T-helper 22 cell (primary cell): Measurements from ENCODE around the gene CYP39A1.
"Not testable (repeated sequence)": the region's sequence is repeated elsewhere in the genome, so short reads cannot be mapped to it uniquely, and the experiment has no call there.

Experiments used
- DNase-seq: peaks from one replicate; pipeline ENCODE4 v3.0.0-alpha.2; 2020; ENCODE audit warnings: low read depth

CYP39A1 gene

DNA sequence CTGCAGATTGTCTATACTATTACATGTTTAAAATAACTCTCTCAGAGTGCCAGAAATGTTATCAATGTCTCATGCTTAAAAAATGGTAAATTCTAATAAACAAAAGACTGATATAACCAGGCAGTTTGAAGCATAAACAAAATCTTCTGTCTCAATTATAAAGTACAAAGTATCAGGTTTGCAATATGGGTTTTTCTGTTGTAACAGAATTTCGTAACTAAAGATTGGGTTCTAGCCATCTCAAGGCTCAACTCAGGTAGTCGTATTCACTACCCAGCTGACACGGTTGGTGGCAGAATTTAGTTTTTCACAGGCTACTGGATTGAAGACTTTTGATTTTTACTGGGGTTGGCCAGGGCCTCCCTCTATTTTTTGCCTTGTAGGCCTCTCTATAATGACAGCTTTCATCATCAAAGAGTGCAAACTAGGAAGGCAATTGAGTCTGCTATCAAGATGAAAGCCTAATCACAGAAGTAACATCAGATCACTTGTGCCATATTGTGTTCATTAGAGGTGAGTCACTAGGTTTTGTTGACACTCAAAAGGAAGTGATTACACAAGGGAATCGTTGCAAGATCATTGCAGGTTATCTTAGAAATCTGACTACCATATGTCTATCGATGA is 3.6 kb downstream of the CYP39A1 start:
- DNase-seq = no peak

DNA sequence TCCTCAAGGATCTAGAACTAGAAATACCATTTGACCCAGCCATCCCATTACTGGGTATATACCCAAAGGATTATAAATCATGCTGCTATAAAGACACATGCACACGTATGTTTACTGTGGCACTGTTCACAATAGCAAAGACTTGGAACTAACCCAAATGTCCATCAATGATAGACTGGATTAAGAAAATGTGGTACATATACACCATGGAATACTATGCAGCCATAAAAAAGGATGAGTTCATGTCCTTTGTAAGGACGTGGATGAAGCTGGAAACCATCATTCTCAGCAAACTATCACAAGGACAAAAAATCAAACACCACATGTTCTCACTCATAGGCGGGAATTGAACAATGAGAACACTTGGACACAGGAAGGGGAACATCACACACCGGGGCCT is 4.5 kb downstream of the CYP39A1 start:
- not testable (repeated sequence) for DNase-seq

DNA sequence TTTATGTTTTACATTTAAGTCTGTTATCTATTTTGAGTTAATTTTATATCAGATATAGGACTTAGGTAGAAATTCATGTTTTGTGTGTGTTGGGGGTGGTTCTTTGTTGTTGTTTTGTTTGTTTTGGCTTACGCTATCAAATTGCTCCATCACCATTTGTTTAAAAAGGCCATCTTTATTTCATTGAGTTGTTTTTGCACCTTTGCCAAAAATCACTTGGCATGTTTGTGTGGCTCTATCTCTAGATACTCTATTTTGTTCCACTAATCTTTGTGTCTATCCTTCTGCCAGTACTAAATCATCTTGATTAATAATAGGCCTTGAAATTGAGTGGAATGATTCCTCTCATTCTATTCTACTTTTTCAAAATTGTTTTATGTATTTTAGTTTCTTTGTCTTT is 7.4 kb downstream of the CYP39A1 start:
- no peak for DNase-seq

DNA sequence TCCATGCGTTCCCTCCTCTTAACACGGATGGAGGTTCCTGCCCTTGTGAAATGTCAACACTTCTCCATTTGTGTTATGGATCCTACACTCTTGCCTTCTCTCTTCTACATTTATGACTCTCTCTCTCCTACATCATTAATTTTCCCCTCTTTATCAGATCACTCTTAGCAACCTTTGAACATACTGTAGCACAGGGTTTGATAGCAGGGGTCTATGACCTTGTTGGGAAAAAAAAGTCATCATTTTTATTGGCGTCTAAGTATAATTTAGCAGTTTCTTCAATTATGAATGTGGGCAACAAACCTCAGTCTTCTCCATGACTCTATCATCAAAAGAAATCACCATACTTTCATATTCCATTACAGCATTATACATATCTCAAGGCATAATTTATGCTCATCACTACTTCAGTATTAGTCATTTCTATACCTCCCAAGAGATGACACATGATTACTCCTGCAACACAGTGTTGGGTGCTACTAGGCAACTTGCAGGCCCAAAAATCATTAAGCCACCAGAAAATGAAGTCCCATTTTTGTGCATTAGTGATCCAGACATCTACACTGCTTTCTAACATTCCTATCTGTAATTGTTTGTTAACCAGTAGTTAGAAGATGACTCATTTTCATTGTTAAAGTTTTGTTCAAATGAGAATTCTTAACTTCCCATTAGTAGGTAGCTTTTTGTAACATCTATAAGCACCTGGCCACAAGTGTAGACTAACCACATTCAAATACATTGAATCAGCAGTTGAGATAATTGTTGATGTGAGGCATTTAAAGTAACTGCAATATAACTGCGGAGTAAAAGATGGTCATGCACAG is 9.5 kb downstream of the CYP39A1 start:
- DNase-seq = no peak

DNA sequence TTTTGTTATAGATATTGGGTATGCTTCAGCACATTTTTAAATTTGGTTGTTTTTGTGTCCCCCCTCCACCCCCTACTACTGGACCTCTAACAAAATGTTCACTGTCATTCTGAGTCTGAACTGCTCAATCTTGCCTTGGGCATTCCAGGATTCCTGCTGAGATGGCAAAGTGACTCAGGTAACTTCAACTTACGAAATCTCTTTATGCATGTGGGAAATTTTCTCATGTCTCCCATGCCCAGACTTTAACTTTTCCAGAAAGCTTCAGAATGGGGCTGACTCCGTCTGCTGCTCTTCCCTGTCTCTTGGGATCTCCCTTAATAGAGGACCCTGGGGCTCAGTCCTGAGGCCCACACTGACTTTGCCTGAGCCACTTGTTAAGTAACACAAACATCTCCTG is 14.0 kb downstream of the CYP39A1 start:
- DNase-seq = no peak

DNA sequence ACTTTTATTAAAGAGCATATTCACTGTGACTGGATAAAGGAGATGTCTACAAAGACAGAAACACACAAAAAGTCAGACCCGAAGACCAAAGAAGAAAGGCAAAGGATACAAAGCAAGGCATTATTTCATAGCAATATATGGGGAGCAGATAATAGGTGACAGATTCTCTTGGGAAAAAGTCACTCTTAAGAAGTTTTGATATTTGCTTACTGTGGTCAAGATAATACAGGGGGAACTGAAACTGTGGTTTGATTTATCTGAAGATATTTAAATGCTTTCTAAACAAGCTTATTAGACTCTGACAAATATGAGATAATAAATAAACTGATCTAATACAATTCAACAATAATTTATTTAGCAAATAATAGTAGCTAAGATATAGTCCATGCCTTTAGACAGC is 14.7 kb downstream of the CYP39A1 start:
- no peak for DNase-seq

DNA sequence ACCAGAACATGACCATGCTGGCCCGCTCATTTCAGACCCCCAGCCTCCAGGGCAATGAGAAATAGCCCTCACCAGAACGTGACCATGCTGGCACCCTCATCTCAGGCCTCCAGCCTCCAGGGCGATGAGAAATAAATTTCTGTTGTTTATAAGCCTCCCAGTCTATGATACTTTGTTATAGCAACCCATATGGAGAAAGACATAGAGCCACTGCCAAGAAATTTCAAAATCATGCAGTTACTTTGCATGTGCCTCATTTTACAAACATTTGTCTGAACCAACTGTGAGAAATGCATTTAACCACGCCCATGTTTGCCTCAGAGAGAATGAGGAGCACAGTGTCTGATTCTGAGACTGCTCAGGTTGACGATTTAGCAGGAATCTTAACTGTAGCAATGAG is 15.5 kb downstream of the CYP39A1 start:
- no peak for DNase-seq

DNA sequence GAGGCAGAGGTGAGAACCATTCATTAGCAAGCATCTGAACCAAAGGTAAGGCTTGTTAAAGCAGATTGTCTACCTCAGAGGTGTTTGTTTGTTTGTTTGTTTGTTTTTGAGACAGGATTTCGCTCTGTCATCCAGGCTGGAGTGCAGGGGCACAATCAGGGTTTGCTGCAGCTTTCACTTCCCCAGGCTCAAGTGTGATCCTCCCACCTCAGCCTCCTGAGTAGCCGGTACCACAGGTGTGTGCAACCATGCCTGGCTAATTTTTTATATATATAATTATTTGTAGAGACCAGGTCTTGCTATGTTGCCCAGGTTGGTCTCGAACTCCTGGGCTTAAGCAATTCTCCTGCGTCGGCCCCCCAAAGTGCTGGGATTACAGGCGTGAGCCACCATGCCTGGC is 17.2 kb downstream of the CYP39A1 start:
- no peak for DNase-seq

DNA sequence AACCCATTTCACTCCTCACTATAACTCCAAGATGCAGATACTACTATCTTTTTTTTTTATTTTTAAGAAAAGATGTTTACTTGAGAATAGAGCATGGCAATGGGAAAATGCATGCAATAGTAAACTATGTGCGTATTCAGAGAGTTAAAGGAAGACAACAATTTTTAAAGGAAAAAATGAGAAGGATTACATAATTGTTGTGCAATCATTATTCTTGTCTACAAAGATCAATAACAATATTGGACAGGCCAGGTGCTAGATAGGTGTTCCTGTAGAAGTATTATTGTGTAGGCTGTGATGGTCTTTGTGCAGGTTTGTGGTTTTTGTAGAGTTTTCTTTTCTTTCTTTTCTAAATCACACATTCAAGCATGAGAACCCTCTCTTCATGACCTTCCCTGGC is 20.6 kb downstream of the CYP39A1 start:
- no peak for DNase-seq

DNA sequence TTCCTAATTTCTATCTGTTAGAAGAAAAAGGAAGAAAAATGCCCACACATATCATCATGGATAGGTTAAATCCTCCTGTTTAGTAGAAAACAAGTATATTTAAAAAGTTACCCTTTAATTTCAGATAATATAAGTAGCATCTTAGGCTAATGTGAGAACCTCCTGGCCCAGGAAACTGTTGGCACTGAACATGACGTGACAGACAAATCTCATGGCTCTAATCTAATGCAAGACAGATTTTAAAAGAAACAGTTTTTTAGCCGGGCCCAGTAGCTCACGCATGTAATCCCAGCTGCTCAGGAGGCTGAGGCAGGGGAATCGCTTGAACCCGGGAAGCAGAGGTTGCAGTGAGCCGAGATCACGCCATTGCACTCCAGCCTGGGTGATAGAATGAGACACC is 22.9 kb downstream of the CYP39A1 start:
- DNase-seq = no peak

DNA sequence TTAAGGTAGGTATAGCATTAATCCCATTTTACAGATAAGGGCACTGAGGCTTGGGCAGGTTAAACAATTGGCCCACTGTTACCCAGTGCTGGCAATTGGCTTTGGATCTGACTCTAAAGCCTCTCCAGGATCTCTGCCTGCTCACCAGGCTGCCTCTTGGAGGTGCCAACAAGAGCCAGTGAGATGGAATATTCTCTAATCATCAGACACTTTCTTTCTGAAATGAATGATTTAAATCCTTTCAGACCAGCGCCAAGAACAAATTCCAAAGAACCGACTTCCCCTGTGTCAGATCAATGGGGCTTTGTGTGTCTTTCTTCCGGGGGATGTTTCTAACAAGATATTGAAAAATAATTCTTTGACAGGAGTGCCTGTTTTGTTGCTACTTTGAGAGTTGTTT is 23.6 kb downstream of the CYP39A1 start:
- no peak for DNase-seq

DNA sequence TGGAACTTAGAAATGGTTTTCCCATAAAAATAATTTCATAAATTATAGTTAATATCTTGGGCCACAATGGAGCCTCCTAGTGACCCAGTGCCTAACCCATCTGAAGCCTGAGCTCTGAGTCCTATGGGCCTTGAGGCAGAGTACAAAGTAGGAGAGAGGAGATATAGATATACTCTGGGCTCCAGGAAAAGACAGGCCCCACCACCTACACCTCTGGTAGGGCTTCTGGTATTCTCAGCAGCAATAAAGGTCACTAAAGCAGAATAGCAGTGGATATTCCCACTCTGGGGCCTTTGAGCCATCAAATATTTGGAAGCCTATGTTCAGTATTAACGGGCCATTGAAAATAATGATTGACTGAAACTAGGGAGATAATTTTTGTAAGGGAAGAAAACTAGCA is 24.1 kb downstream of the CYP39A1 start:
- DNase-seq = no peak

DNA sequence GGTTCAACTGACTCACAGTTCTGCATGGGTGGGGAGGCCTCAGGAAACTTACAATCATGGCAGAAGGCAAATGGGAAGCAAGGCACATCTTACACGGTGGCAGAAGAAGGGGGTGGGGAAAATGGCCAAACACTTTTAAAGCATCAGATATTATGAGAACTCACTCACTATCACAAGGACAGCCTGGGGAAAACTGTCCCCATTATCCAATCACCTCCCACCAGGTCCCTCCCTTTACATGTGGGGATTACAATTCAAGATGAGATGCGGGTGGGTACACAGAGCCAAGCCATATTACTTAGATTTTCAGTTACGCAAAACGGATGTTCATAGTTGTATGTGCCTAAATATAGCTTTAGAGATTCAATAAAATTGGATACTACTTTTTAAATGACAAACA is 25.6 kb downstream of the CYP39A1 start:
- no peak for DNase-seq

DNA sequence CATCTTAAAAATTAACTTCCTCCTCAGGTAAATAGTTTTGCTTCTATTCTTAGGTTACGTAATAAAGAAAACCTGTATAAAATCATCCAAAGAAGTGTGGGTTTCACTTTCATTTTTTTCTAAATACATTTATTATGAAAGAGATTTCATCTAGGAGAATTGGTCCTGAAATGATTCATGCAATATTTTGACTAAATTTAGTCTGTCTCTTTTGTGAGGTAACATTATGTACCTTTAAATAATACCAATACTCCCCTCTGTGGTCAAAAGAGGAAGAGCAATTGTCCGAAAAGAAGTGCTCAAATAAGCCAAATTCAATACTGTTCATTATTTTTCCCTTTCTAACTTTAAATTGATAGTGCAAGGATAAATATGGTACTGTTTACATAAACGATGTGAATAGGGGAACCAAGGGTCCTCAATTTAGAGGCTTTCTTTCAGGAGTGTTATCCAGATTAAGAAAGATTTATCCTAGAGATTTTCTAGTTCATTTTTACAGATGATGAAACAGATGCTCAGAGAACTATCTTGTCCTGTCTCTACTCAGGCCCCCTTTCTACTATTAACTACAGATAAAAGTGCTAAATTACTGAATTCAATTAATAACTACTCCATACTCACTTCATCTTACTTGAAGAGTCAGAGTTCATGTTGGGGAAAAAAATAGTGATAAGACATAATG is 26.2 kb downstream of the CYP39A1 start:
- no peak for DNase-seq

DNA sequence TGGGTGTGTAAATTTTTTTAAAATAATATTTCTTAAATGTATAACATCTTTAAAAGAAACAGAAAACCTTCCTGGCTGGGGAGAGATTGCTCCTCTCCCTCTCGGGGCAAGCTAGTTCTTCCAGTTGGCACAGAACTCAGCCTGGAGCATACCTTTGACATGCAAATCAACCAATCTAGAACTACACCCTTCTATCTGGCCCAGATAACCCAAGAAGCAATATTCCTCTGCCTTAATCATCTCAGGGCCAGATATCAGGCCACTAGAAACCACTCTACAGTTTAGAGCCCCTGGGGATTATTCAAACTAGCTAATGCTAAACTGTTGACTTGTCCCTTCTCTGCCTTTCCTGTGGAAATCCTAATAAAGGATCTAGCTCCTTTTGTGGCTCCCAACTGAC is 33.9 kb downstream of the CYP39A1 start:
- DNase-seq = no peak

DNA sequence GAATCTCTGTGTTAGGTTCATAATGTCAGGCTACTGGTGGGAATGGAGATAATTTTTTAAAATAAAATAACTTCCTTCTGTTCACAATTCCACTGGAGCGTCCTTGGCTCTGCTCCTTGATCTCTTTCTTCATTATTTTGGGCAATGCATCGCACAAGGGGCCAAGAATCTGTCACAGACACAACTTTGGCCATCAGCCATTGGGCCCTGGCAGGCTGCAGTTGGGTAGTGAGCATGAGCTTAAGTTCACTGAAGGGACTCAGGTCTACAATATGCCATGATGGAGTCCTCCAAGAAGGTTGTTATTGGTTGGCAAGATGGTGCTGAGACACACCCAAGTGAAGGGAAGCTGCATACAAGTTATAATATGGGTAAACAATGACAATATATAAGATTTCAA is 40.0 kb downstream of the CYP39A1 start:
- no peak for DNase-seq

DNA sequence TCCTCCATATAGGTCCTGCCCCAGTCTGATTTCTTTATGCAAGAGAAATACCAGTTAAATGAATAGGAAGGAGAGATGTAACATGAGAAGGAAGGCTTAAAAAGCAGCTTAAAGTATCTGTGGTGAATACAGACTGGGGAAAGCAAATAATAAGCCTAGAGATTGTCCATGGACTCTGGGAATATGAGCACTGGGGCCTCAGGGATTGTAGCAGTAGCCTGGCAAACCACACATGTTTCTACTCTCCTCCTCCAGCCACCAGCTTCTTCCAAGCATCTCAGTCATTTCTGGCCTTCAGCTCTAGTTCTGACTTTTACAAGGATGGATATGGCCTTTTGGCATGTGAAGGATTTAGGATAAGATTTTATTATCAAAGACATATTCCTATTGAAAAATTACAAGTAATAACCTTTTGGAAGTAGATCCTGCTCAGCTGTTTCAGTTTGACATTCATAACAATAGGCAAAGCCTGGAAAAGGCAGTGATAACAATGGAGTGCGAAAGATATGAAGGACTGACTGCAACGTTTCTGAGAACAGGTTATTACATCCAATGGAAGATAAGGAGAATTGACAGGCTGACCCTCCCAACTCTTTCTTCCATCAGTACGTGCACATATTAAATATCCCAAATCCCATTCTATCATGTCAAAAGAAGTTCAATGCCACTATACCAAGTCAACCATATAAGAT is 41.6 kb downstream of the CYP39A1 start:
- no peak for DNase-seq

DNA sequence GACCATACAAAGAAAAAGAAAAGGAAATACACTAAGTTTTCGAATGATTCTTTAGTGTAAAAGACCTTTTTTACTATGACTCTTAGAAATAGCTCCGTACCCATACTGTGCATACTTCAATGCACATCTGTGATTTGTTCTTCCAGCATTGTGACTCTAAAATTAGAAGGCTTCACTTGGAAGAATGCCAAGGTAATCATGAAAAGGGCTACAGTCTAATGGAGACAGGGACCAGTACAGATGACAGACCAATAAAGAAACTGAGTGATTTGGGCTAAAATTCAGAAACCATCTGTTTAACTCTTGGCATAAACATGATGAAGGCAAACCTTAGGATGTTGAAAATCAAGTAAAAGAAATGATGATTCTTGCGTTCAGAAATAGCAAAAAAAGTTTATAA is 46.3 kb downstream of the CYP39A1 start:
- no peak for DNase-seq

DNA sequence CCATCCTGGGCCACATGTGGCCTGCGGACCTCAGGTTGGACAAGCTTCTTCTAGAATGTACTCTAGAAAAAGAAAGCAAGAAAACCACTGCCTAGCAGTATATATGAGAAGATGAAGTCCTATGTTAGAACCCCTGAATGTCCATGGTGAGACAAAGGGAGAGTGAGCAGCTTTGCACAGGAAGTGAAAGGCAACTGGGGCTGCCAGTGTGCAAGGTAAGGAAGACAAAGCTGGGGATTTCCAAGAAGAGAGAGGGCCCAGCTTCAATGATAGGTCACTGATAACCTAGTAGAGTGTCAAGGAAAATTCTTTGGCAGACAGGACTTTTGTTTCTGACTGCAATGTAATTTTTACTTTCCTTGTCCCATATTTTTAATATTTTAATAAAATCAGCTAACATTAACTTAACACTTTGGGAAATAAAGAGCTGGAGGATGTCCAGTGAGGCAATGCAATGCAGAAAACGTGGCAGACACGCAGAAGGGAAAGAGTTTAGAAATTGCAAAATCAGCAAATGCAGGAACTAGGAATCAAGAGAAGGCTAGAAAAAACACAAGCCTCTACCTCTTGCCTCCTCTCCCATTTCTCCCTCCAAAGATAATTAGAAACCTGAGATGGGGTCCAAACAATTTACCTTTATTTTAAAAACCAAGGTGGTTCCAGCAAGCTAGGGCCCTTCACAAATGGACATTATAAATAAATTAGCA is 47.4 kb downstream of the CYP39A1 start:
- DNase-seq = no peak

DNA sequence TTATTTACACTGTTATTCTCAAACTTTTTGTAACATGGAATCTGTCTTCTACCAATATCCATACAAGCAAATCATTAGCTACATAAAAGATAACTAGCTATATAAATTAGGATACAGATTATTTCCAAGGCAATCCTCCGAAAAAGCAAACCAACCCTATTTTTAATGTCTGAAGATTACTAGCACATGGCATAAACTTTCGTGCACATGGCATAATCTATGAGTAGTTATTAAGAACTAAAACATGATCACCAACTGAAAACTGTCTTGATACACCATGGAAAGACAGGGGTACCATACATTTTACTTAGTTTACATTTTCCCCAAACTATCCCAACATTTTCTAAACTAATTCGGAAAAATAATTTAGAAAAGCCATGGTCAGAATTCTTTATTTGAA is 54.4 kb downstream of the CYP39A1 start:
- no peak for DNase-seq

DNA sequence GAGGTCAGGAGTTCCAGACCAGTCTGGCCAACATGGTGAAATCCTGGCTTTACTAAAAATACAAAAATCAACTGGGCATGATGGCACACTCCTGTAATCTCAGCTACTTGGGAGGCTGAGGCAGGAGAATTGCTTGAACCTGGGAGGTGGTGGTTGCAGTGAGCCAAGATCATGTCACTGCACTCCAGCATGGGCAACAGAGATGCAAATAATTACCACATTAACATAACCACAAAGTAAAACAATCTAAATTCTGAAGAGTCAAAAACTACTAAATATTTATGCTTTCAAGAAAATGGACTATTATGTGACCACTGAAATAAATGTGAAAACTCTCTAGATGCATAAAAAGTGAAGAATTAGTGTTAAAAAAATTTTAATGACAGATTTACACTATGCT is 59.9 kb downstream of the CYP39A1 start:
- no peak for DNase-seq

DNA sequence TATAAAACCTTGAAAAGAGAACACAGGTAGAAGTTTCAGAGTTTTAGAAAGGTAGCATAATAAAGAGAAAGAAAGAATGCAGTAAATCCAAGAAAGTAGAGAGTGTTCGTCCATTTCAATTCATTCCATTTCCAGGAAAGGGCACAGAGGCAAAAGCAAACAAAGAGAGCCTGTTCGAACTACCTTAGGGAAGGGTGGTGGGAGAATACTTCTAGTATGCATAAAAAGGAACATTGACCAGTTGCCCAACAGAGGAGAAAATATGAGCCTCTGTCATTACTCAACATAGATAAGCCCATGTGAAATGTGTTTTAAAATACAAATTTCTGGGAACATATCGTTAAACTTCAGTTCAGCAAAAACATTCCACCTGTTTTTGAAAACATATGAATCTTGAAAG is 60.6 kb downstream of the CYP39A1 start:
- no peak for DNase-seq
